Heart left ventricle (tissue), 16 donors: ENCODE data around the gene QSOX2. TPM values are rescaled to one million over a fixed set of nuclear protein-coding genes. Genes with fewer than 3 reads are reported as not detected.

Experiments used
- ATAC-seq, 4 donors: fragments of 200-7000 bp; cut with Tn5 transposase; one replicate each; pipeline ENCODE4 v1.9.1; 2020 to 2022; ENCODE audit warnings: moderate library complexity in 4 of 4, mild to moderate bottlenecking in 3 of 4, moderate number of reproducible peaks in 1 of 4
- DNase-seq, 5 donors: peaks; one replicate each; pipeline ENCODE4 v3.0.0-alpha.2; 2020
- H3K27ac ChIP-seq, 12 donors: fragments of 200-600 bp; sonication (generic) in 4 of 12; one replicate each; pipeline versions ENCODE4 v1.5.0 to v1.8.0; 2016 to 2022; ENCODE audit warnings: mild to moderate bottlenecking in 2 of 12
- H3K27me3 ChIP-seq, 9 donors: fragments of 200-600 bp; sonication (generic) in 2 of 9; one replicate each; pipeline versions ENCODE4 v1.5.1 to v1.8.0; 2016 to 2022; ENCODE audit warnings: mild to moderate bottlenecking in 3 of 9
- H3K36me3 ChIP-seq, 9 donors: fragments of 200-600 bp; sonication (generic) in 2 of 9; one replicate each; pipeline versions ENCODE4 v1.5.0 to v1.8.0; 2018 to 2022; ENCODE audit warnings: mild to moderate bottlenecking in 2 of 9
- H3K4me1 ChIP-seq, 12 donors: fragments of 200-600 bp; sonication (generic) in 4 of 12; one replicate each; pipeline versions ENCODE4 v1.5.0 to v1.8.0; 2016 to 2022; ENCODE audit warnings: mild to moderate bottlenecking in 3 of 12
- H3K4me3 ChIP-seq, 12 donors: fragments of 200-600 bp; sonication (generic) in 4 of 12; one replicate each; pipeline versions ENCODE4 v1.5.0 to v1.8.0; 2017 to 2022; ENCODE audit warnings: mild to moderate bottlenecking in 9 of 12, moderate library complexity in 4 of 12
- H3K9me3 ChIP-seq, 12 donors: fragments of 200-600 bp; sonication (generic) in 4 of 12; one replicate each; pipeline versions ENCODE4 v1.5.0 to v1.8.0; 2016 to 2022; ENCODE audit warnings: mild to moderate bottlenecking in 1 of 12
- CTCF ChIP-seq, 12 donors: fragments of 200-600 bp; sonication (generic) in 4 of 12; IDR thresholded peaks; one replicate each; pipeline versions ENCODE4 v1.5.0 to v1.8.0; 2018 to 2022; ENCODE audit warnings: antibody characterized with exemption in 12 of 12, mild to moderate bottlenecking in 5 of 12
- POLR2A ChIP-seq, 2 donors: fragments of 450-650 bp; IDR thresholded peaks; one replicate each; pipeline ENCODE4 v1.6.1; 2017; ENCODE audit warnings: antibody characterized with exemption in 2 of 2, mild to moderate bottlenecking in 2 of 2, moderate library complexity in 2 of 2
- WGBS, 4 donors: extraction: QIAGEN DNeasy Blood & Tissue Kit in 2 of 4; methylation state at CpG; one replicate each; pipeline versions ENCODE4 v1.1.5 to v1.1.7; 2013 to 2018; 5-methylcytosine and 5-hydroxymethylcytosine counted together
- intact Hi-C, 10 donors: fragments of 100-400 bp; cut with DNase I; formaldehyde crosslinking; loops; one replicate each; pipeline versions ENCODE4 v1.11.1 to v1.14.2; 2022
- polyA plus RNA-seq, 2 donors: library from polyadenylated mRNA; stranded (reverse); fragments of 200-250 nt; gene quantifications; one replicate each; pipeline ENCODE4 v1.2.3, GENCODE V29; 2013
- total RNA-seq, 9 donors: library from RNA; depleted of rRNA in 2 of 9; stranded (reverse); fragments of >200 nt in 2 of 9; fragmentation: NEBNext Ultra II Directional in 3 of 9; extraction: Animal tissue kit (Norgen Biotek cat#: 25700) in 3 of 9; gene quantifications; one replicate each; pipeline versions ENCODE4 v1.1.0 to v1.2.4, GENCODE V29; 2016 to 2023
- donor health status: ischemic (EF 13 %, LVEDD 7.1; RV severe dilation, severe dysfunction).
- donor health status: healthy with polysubstance abuse.
- donor health status: DM: no; HTN: yes; CAD: no.
- donor health status: DM: no; HTN: no; CAD: no.
- donor health status: ischemic (EF 25% LVEDD 6.9; RV normal size, moderate dysfunction).
- donor health status: ischemic (EF 25% LVEDD 5.7; RV mildly dilated, moderate dysfunction).
- donor health status: healthy.
- donor health status: DM: yes; HTN: yes; CAD: no.
- donor health status: ischemic (EF 35%, LVEDD 5.7; RV mildly dilated, moderate dysfunction).
- donor health status: nonischemic (EF 11% LVEDD 7.7; RV severe dilation, severe dysfunction).
- donor health status: DM: yes; HTN: yes; CAD: no.
- donor health status: PGD.
- donor health status: ischemic (EF 29% LVEDD 5.4; RV normal size, mild dysfunction).
- donor health status: nonischemic (EF 23%, LVEDD 6.1; RV moderate dilation, normal function).

The QSOX2 gene
- total and polyA plus RNA-seq, 11 donors = 4.3 to 9.9 (median 5.9) TPM

GRCh38 chr9:136225748-136226679, 19.6 kb downstream of the QSOX2 start:
- ATAC-seq (peak in 3 of 4 donors; percentile 72 to 77 (median 76)), DNase-seq (peak in 3 of 5 donors; percentile 35 to 46 (median 46))
- no peak overlapping the region for H3K4me3 ChIP-seq
- H3K36me3 ChIP-seq = peaks cover 0 to 39% (median 27%) of the 10 kb centered on the region in 9 donors
- H3K27ac ChIP-seq = peak overlapping the region in 1 of 12 donors; percentile 42
- H3K27me3 ChIP-seq = no peaks in the 10 kb centered on the region
- 81 to 82% (median 82%) methylated on average over 27 to 30 of the region's 30 CpGs for WGBS, 4 donors
- intact Hi-C loops = loop anchor here in 1 of 10 donors (5.0 kb wide), 1 partner anchor 84 kb away; no protein-coding TSS in a partner anchor
- no peaks in the 10 kb centered on the region for H3K9me3 ChIP-seq
- peak; percentile 56 to 77 (median 72) for TF ChIP-seq CTCF (IDR thresholded peaks at IDR 0.05)
- TF ChIP-seq POLR2A (IDR thresholded peaks at IDR 0.05) = no peak
- no peaks in the 10 kb centered on the region for H3K4me1 ChIP-seq

DNA sequence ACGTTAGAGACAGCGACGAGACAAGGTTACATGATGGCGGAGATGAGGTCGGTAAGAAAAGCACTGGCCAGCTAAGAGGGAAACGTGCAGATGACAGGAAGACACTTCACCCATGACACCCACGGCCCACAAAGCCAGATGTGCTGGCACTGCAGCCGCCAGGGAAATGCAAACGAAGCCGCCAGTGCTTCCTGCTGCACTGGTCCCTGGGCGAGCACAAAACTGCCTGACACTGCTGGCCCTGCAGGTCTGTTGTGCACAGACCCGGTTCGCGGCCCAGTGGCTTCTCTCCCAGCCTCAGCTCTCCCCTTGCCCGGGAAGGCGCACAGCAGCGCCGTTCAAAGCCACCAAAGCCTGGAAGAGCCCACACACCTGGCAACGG, 20.3 kb downstream of the QSOX2 start:
- no peak for ATAC-seq
- intact Hi-C loops = loop anchor here in 1 of 10 donors (5.0 kb wide), 1 partner anchor 83 kb away; no protein-coding TSS in a partner anchor

GRCh38 chr9:136223871-136224640, 21.6 kb downstream of the QSOX2 start:
- peak in 1 of 4 donors; percentile 7 for ATAC-seq
- no peak for DNase-seq
- Histone ChIP-seq H3K27me3 (no peaks in the 10 kb centered on the region), H3K4me3 (no peak overlapping the region), H3K4me1 (no peaks in the 10 kb centered on the region), H3K36me3 (peaks cover 0 to 42% (median 27%) of the 10 kb centered on the region in 9 donors), H3K9me3 (no peaks in the 10 kb centered on the region), H3K27ac (no peak overlapping the region)
- intact Hi-C loops = no loop called here
- TF ChIP-seq CTCF (IDR thresholded peaks at IDR 0.05) = no peak
- no peak for TF ChIP-seq POLR2A (IDR thresholded peaks at IDR 0.05)
- WGBS, 4 donors = 91 to 94% (median 93%) methylated on average over 26 to 30 of the region's 30 CpGs

More for the DNA sequence above, 20.3 kb downstream of the QSOX2 start:
- Histone ChIP-seq H3K27ac (peak overlapping the region in 1 of 12 donors; percentile 42), H3K4me1 (no peaks in the 10 kb centered on the region), H3K4me3 (no peak overlapping the region), H3K9me3 (no peaks in the 10 kb centered on the region), H3K36me3 (peaks cover 0 to 39% (median 27%) of the 10 kb centered on the region in 9 donors), H3K27me3 (no peaks in the 10 kb centered on the region)
- TF ChIP-seq CTCF (IDR thresholded peaks at IDR 0.05) = no peak
- TF ChIP-seq POLR2A (IDR thresholded peaks at IDR 0.05) = no peak
- 84 to 90% (median 89%) methylated on average over 17 to 19 of the region's 19 CpGs for WGBS, 4 donors
- no peak for DNase-seq

GRCh38 chr9:136222906-136223285, 22.7 kb downstream of the QSOX2 start:
- DNase-seq (no peak), ATAC-seq (no peak)
- TF ChIP-seq CTCF (IDR thresholded peaks at IDR 0.05) (no peak), POLR2A (IDR thresholded peaks at IDR 0.05) (no peak)
- no peak overlapping the region for H3K4me3 ChIP-seq
- H3K27ac ChIP-seq = no peak overlapping the region
- peaks cover 0 to 53% (median 39%) of the 10 kb centered on the region in 9 donors for H3K36me3 ChIP-seq
- no peaks in the 10 kb centered on the region for H3K4me1 ChIP-seq
- intact Hi-C loops = no loop called here
- 92 to 97% (median 95%) methylated on average over 12 to 13 of the region's 13 CpGs for WGBS, 4 donors
- no peaks in the 10 kb centered on the region for H3K9me3 ChIP-seq
- H3K27me3 ChIP-seq = no peaks in the 10 kb centered on the region
